ENCODE results near the gene WDR20.

DNA sequence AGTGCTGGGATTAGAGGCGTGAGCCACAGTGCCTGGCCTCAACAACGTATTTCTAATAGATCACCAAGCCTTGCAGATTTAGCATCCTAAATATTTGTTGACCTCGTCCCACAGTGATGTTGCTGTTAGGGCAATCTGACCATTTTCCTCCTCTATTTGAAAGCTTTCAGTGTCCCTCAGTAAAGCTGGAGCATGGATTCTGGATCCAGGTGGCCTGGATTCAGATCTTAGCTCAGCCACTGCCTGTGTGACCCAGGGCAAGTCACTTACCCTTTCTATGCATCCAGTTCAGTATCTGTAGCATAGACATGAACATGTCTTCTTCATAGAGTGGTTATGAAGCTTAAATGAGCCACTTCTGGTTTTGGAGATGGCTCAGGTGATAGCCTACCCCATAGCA lies 49.0 kb upstream of the WDR20 start:
- TF ChIP-seq FOXA1 (IDR thresholded peaks at IDR 0.05) (no peak), LEF1 (IDR thresholded peaks at IDR 0.05; ENCODE audit: borderline replicate concordance) (no peak), SP1 (IDR thresholded peaks at IDR 0.05) (no peak), TARDBP (IDR thresholded peaks at IDR 0.05) (no peak), NFRKB (IDR thresholded peaks at IDR 0.05) (no peak), FOXK2 (IDR thresholded peaks at IDR 0.05) (no peak), BHLHE40 (IDR thresholded peaks at IDR 0.05; ENCODE audit: borderline replicate concordance) (no peak)

Data from HEK293T (cell line).